NCI-H1436 (cell line): Measurements from ENCODE around the gene UPK3BL2.
"Not testable (repeated sequence)": the region's sequence is repeated elsewhere in the genome, so short reads cannot be mapped to it uniquely, and the experiment has no call there.

ENCODE experiments used
- DNase-seq: peaks from one replicate; lab custom pipeline; 2025; lab: John Stamatoyannopoulos, UW

Gene UPK3BL2

DNA sequence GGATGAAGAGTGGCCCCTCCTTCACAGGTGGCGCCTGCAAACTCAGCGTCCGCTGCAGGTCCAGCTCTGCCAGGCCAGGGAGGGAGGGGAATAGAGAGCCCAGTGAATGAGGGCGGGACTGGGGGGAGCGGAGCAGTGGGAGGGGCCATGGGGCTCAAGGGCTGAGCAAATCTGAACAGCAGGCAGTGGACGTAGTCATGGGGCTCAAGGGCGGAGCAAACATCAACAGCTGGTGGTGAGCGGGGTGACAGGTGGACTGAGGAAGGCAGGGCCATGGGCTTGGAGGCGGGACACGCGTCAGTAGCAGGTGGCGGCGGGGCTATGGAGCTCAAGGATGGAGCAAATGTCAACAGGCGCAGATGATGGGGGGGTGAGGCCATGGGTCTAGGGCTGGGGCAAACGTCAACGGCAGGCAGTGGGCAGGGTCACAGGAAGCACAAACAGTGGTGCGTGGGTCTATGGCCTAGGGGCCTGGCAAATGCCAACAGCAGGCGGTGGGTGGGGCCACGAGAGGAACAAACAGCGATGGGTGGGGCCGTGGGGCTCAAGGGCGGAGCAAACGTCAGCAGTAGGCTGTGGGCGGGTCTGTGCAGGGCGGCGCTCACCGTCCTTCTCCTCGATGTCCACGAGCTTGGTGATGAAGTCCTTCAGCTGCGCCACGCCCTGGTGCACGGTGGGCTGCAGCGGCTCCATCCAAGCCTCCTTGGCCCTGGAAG lies 50.1 kb downstream of the UPK3BL2 start:
- not testable (repeated sequence) for DNase-seq

DNA sequence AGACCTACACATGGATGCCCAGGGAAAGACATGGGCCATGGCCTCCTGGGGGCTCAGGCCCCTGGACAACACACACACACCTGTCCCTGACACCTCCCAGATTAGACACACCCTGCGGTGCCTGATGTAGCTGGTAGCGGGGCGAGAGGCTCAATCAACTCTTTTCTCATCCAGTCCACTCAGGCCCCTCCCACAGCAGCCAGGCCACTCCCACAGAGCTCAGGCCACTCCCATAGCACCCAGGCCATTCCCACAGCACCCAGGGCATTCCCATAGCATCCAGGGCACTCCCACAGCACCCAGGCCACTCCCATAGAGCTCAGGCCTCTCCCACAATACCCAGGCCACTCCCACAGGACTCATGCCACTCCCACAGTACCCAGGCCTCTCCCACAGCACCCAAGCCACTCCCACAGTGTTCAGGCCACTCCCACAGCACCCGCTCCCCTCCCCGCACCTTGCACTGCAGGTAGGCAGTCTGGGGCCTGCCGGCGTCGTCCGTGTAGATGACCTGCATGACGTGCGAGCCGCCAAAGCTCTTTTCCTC lies 52.9 kb downstream of the UPK3BL2 start:
- not testable (repeated sequence) for DNase-seq
